Measurements from ENCODE around the gene TICRR.
A peak's percentile ranks its signal among the peaks of the same experiment; 100 is the strongest.

The TICRR gene

GRCh38 chr15:89566621-89567294 is 8.5 kb upstream of the TICRR start:
- no peak for DNase-seq
- H2AFZ ChIP-seq (ENCODE audit: low read depth, low read length) = no peak overlapping the region
- H3K27ac ChIP-seq (ENCODE audit: low read length) = no peak overlapping the region
- no peak overlapping the region for H3K4me3 ChIP-seq (ENCODE audit: low read depth in 1 of 2, low read length in 2 of 2)
- no peaks in the 10 kb centered on the region for H3K79me2 ChIP-seq (ENCODE audit: insufficient read depth, low read length)
- TF ChIP-seq EZH2 (IDR thresholded peaks at IDR 0.05; ENCODE audit: borderline replicate concordance, low read depth, low read length, severe bottlenecking) = no peak
- TF ChIP-seq, protein P1, sequence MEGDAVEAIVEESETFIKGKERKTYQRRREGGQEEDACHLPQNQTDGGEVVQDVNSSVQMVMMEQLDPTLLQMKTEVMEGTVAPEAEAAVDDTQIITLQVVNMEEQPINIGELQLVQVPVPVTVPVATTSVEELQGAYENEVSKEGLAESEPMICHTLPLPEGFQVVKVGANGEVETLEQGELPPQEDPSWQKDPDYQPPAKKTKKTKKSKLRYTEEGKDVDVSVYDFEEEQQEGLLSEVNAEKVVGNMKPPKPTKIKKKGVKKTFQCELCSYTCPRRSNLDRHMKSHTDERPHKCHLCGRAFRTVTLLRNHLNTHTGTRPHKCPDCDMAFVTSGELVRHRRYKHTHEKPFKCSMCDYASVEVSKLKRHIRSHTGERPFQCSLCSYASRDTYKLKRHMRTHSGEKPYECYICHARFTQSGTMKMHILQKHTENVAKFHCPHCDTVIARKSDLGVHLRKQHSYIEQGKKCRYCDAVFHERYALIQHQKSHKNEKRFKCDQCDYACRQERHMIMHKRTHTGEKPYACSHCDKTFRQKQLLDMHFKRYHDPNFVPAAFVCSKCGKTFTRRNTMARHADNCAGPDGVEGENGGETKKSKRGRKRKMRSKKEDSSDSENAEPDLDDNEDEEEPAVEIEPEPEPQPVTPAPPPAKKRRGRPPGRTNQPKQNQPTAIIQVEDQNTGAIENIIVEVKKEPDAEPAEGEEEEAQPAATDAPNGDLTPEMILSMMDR (IDR thresholded peaks at IDR 0.05; ENCODE audit: borderline replicate concordance, extremely low read depth, low read length, poor library complexity, severe bottlenecking) = no peak
- no peaks in the 10 kb centered on the region for H3K4me1 ChIP-seq (ENCODE audit: insufficient read depth, low read length)
- no peaks in the 10 kb centered on the region for H3K36me3 ChIP-seq (ENCODE audit: insufficient read depth, low read length)
- H3K9me3 ChIP-seq (ENCODE audit: insufficient read depth, low read length, severe bottlenecking) = no peaks in the 10 kb centered on the region
- no peaks in the 10 kb centered on the region for H4K20me1 ChIP-seq (ENCODE audit: insufficient read depth, low read length)
- no peak overlapping the region for H3K9ac ChIP-seq (ENCODE audit: low read depth, low read length)
- H3K27me3 ChIP-seq (ENCODE audit: insufficient read depth, low read length, poor library complexity) = no peaks in the 10 kb centered on the region
- ATAC-seq (ENCODE audit: insufficient read depth, low read depth) = no peak
- no peak overlapping the region for H3K4me2 ChIP-seq (ENCODE audit: insufficient read depth, low read length)

DNA sequence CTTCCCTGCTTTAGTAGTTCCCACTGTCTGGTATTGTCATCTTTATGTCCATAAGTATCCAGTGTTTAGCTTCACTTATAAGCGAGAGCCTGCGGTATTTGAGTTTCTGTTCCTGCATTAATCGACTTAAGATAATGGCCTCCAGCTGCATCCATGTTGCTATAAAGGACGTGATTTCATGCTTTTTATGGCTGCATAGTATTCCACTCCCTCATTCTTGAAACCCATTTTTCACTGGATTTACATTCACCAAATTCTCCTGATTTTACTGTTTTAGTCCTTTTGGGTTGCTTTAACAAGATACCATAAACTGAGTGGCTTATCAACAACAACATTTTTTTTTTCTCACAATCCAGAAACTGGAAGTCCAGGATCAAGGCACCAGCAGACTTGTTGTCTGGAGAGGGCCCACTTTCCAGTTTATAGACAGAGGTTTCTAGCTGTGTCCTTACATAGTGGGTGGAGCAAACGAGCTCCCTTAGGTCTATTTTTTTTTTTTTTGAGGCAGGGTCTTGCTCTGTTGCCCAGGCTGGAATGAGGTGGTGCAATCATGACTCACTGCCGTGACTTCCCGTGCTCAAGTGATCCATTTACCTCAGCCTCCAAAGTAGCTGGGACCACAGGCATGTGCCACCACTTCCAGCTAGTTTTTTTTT is 6.1 kb upstream of the TICRR start:
- no peak overlapping the region for H3K4me2 ChIP-seq (ENCODE audit: insufficient read depth, low read length)
- no peak for DNase-seq
- H3K9me3 ChIP-seq (ENCODE audit: insufficient read depth, low read length, severe bottlenecking) = no peaks in the 10 kb centered on the region
- H3K4me3 ChIP-seq (ENCODE audit: low read depth in 1 of 2, low read length in 2 of 2) = no peak overlapping the region
- no peaks in the 10 kb centered on the region for H3K79me2 ChIP-seq (ENCODE audit: insufficient read depth, low read length)
- no peak overlapping the region for H3K27ac ChIP-seq (ENCODE audit: low read length)
- H3K9ac ChIP-seq (ENCODE audit: low read depth, low read length) = no peak overlapping the region
- H3K4me1 ChIP-seq (ENCODE audit: insufficient read depth, low read length) = peaks cover under 1% of the 10 kb centered on the region
- no peaks in the 10 kb centered on the region for H3K36me3 ChIP-seq (ENCODE audit: insufficient read depth, low read length)
- no peaks in the 10 kb centered on the region for H4K20me1 ChIP-seq (ENCODE audit: insufficient read depth, low read length)
- no peak for ATAC-seq (ENCODE audit: insufficient read depth, low read depth)
- TF ChIP-seq, protein P1 (IDR thresholded peaks at IDR 0.05; ENCODE audit: borderline replicate concordance, extremely low read depth, low read length, poor library complexity, severe bottlenecking) = no peak
- TF ChIP-seq EZH2 (IDR thresholded peaks at IDR 0.05; ENCODE audit: borderline replicate concordance, low read depth, low read length, severe bottlenecking) = no peak
- H2AFZ ChIP-seq (ENCODE audit: low read depth, low read length) = no peak overlapping the region
- H3K27me3 ChIP-seq (ENCODE audit: insufficient read depth, low read length, poor library complexity) = no peaks in the 10 kb centered on the region

DNA sequence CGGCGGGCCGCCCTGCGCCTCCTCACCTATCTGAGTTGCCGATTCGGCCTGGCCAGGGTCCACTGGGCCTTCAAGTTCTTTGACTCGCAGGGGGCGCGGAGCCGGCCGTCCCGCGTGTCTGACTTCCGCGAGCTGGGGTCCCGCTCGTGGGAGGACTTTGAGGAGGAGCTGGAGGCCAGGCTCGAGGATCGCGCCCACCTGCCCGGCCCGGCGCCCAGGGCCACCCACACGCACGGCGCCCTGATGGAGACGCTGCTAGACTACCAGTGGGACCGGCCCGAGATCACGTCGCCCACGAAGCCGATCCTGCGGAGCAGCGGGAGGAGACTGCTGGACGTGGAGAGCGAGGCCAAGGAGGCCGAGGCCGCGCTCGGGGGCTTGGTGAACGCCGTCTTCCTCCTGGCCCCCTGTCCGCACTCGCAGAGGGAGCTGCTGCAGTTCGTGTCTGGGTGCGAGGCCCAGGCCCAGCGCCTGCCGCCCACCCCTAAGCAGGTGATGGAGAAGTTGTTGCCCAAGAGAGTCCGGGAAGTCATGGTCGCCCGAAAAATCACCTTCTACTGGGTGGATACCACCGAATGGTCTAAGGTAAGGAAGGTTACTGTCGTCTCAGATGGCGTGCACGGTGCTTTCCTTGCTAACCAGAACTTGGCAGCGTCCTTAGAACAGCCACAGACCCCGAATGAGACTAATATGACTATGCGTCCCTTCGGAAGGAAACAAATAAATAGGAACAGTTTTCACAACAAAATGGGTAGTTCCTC is 567 bp downstream of the TICRR start:
- H3K4me2 ChIP-seq (ENCODE audit: insufficient read depth, low read length) = peak overlapping the region; percentile 92
- ATAC-seq (ENCODE audit: insufficient read depth, low read depth) (peak; percentile 23), DNase-seq (peak; percentile 27)
- TF ChIP-seq, protein P1 (IDR thresholded peaks at IDR 0.05; ENCODE audit: borderline replicate concordance, extremely low read depth, low read length, poor library complexity, severe bottlenecking) = no peak
- no peak for TF ChIP-seq EZH2 (IDR thresholded peaks at IDR 0.05; ENCODE audit: borderline replicate concordance, low read depth, low read length, severe bottlenecking)
- H3K4me3 ChIP-seq (ENCODE audit: low read depth in 1 of 2, low read length in 2 of 2) = peak overlapping the region; percentile 71 to 90
- H3K9me3 ChIP-seq (ENCODE audit: insufficient read depth, low read length, severe bottlenecking) = no peaks in the 10 kb centered on the region
- H3K4me1 ChIP-seq (ENCODE audit: insufficient read depth, low read length) = peaks cover 47% of the 10 kb centered on the region
- H3K27me3 ChIP-seq (ENCODE audit: insufficient read depth, low read length, poor library complexity) = no peaks in the 10 kb centered on the region
- peaks cover 56% of the 10 kb centered on the region for H3K79me2 ChIP-seq (ENCODE audit: insufficient read depth, low read length)
- peaks cover 40% of the 10 kb centered on the region for H3K36me3 ChIP-seq (ENCODE audit: insufficient read depth, low read length)
- peak overlapping the region; percentile 90 for H3K9ac ChIP-seq (ENCODE audit: low read depth, low read length)
- H2AFZ ChIP-seq (ENCODE audit: low read depth, low read length) = peak overlapping the region; percentile 75
- H3K27ac ChIP-seq (ENCODE audit: low read length) = peak overlapping the region; percentile 87
- peaks cover 45% of the 10 kb centered on the region for H4K20me1 ChIP-seq (ENCODE audit: insufficient read depth, low read length)
